ENCODE data around the gene UBE2G1.

- TF ChIP-seq, protein P1, sequence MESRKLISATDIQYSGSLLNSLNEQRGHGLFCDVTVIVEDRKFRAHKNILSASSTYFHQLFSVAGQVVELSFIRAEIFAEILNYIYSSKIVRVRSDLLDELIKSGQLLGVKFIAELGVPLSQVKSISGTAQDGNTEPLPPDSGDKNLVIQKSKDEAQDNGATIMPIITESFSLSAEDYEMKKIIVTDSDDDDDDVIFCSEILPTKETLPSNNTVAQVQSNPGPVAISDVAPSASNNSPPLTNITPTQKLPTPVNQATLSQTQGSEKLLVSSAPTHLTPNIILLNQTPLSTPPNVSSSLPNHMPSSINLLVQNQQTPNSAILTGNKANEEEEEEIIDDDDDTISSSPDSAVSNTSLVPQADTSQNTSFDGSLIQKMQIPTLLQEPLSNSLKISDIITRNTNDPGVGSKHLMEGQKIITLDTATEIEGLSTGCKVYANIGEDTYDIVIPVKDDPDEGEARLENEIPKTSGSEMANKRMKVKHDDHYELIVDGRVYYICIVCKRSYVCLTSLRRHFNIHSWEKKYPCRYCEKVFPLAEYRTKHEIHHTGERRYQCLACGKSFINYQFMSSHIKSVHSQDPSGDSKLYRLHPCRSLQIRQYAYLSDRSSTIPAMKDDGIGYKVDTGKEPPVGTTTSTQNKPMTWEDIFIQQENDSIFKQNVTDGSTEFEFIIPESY (IDR thresholded peaks at IDR 0.05) = no peak
- no peak for TF ChIP-seq CTCF (IDR thresholded peaks at IDR 0.05; ENCODE audit: low read depth, low read length, missing input control)
- no peak for TF ChIP-seq SP1 (IDR thresholded peaks at IDR 0.05)
These were observed 99.1 kb downstream of the UBE2G1 start for GRCh38 chr17:4267402-4267801.

Measured in liver (tissue), 3 donors.